ENCODE measurements around the gene DPP3. TPM values are rescaled to one million over a fixed set of nuclear protein-coding genes. Genes with fewer than 3 reads are reported as not detected.

Gene DPP3
- polyA plus RNA-seq, 1 of the 3 experiments (the other 2 are of a cell fraction): 70.6 TPM

GRCh38 chr11:66475349-66476172, 4.7 kb upstream of the DPP3 start:
- no peak overlapping the region for H3K4me3 ChIP-seq (ENCODE audit: low read depth in 2 of 2, low read length in 1 of 2)
- peaks cover 0 to 10% of the 10 kb centered on the region in 2 experiments; a peak in 2 of 4 replicates for H3K4me1 ChIP-seq (ENCODE audit: control insufficient read depth in 1 of 2, insufficient read depth in 2 of 2, low read depth in 1 of 2, low read length in 1 of 2)
- WGBS (ENCODE audit: low lambda C conversion rate): 93% methylated on average over 21 of the region's 44 CpGs
- peaks cover 17% of the 10 kb centered on the region; the same call in 1 of the 2 replicates for H3K79me2 ChIP-seq (ENCODE audit: insufficient read depth)
- H3K9me3 ChIP-seq: no peaks in the 10 kb centered on the region
- H3K36me3 ChIP-seq (replicated peaks in 1 of 2; ENCODE audit: control insufficient read depth in 1 of 2, insufficient read depth in 2 of 2, low read length in 1 of 2): peaks cover 6 to 23% of the 10 kb centered on the region in 2 experiments
- TF ChIP-seq NRF1 (IDR thresholded peaks at IDR 0.05; ENCODE audit: low read depth, low read length) (no peak), RCOR1 (IDR thresholded peaks at IDR 0.05; ENCODE audit: low read length) (no peak), MEF2A (IDR thresholded peaks at IDR 0.05; ENCODE audit: borderline replicate concordance, low read depth) (no peak), POLR2AphosphoS5 (IDR thresholded peaks at IDR 0.05; ENCODE audit: low read depth, low read length) (no peak), USF1 (IDR thresholded peaks at IDR 0.05; ENCODE audit: borderline replicate concordance, low read depth) (no peak), SIN3A (IDR thresholded peaks at IDR 0.05; ENCODE audit: borderline replicate concordance, low read depth, low read length) (no peak), PBX3 (IDR thresholded peaks at IDR 0.05) (no peak), IRF3 (IDR thresholded peaks at IDR 0.05; ENCODE audit: low read depth, low read length) (no peak), EZH2phosphoT487 (IDR thresholded peaks at IDR 0.05; ENCODE audit: borderline replicate concordance, low read depth) (no peak), CHD2 (IDR thresholded peaks at IDR 0.05; ENCODE audit: low read length, partially characterized antibody) (no peak), SMC3 (IDR thresholded peaks at IDR 0.05; ENCODE audit: low read depth, low read length) (no peak), GATA2 (CRISPR knock-in tag; IDR thresholded peaks at IDR 0.05) (no peak), MAX (IDR thresholded peaks at IDR 0.05; ENCODE audit: low read depth) (no peak), ELF1 (IDR thresholded peaks at IDR 0.05) (no peak), CTCF (IDR thresholded peaks at IDR 0.05) (no peak), YY1 (IDR thresholded peaks at IDR 0.05; ENCODE audit: low read depth) (no peak), TEAD4 (IDR thresholded peaks at IDR 0.05; ENCODE audit: borderline replicate concordance, insufficient read depth) (no peak)
- H3K9ac ChIP-seq: no peak overlapping the region
- H3K9me2 ChIP-seq: no peaks in the 10 kb centered on the region
- CTCF ChIA-PET: interaction anchor here (0.6 to 1.3 kb wide), 5 partner anchors 37 to 203 kb away, joined by 3 to 4 read pairs (median 3); partner anchors contain the start of gene MRPL11
- no peaks in the 10 kb centered on the region for H4K20me1 ChIP-seq (ENCODE audit: insufficient read depth)
- POLR2A ChIA-PET: no interaction called here
- no peak overlapping the region for H3K27ac ChIP-seq (ENCODE audit: low read depth in 2 of 2, low read length in 1 of 2)
- no peak overlapping the region for H3K4me2 ChIP-seq
- no peak overlapping the region for H2AFZ ChIP-seq (ENCODE audit: low read depth)
- no peak for DNase-seq
- no peaks in the 10 kb centered on the region for H3F3A ChIP-seq (replicated peaks; ENCODE audit: insufficient read depth)
- no peaks in the 10 kb centered on the region for H3K27me3 ChIP-seq (ENCODE audit: insufficient read depth)
